ENCODE measurements around the gene VAX1. TPM values are rescaled to one million over a fixed set of nuclear protein-coding genes. Genes with fewer than 3 reads are reported as not detected.

VAX1 gene
- total and polyA plus RNA-seq, 2 donors (not counting 1 experiment from before 2014, with no cell fraction given), result not detected

DNA sequence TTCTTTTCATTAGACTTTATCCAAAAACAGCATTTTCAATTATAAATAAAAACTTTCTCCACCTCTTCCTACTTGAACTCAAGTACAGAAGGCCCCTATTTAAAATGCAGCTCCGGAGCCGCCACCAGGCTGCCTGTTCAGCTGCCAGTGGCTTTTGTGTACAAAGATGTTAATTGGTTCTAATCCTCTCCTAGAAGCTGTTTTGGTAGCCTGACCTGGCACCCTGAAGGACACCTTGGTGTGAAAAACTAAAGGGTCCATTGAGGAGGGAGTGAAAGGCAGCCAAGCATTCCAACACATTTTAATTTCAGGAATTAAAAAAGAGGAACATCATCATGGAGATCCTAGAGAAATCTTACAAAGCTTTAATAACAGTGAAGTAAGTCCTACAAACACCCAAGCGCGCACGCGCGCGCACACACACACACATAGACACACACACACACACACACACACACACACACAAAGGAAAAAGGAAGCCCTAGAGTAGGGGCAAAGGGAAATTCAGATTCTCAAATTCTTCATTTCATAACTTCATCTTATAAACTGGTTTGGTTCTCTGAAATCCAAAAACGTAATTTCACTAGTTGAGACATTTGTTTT is 41.4 kb downstream of the VAX1 start:
- no peaks in the 10 kb centered on the region for H3K36me3 ChIP-seq (ENCODE audit: control insufficient read depth, insufficient read depth, low read length)
- TF ChIP-seq, protein P1, sequence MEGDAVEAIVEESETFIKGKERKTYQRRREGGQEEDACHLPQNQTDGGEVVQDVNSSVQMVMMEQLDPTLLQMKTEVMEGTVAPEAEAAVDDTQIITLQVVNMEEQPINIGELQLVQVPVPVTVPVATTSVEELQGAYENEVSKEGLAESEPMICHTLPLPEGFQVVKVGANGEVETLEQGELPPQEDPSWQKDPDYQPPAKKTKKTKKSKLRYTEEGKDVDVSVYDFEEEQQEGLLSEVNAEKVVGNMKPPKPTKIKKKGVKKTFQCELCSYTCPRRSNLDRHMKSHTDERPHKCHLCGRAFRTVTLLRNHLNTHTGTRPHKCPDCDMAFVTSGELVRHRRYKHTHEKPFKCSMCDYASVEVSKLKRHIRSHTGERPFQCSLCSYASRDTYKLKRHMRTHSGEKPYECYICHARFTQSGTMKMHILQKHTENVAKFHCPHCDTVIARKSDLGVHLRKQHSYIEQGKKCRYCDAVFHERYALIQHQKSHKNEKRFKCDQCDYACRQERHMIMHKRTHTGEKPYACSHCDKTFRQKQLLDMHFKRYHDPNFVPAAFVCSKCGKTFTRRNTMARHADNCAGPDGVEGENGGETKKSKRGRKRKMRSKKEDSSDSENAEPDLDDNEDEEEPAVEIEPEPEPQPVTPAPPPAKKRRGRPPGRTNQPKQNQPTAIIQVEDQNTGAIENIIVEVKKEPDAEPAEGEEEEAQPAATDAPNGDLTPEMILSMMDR (conservative IDR thresholded peaks at IDR 0.05 in 1 of 2, IDR thresholded peaks at IDR 0.05 in 1 of 2; ENCODE audit: low read depth in 1 of 2, low read length in 2 of 2), result no peak
- no peaks in the 10 kb centered on the region for H3K9me3 ChIP-seq (ENCODE audit: control insufficient read depth, insufficient read depth, low read depth, low read length)
- no peaks in the 10 kb centered on the region for H3K4me1 ChIP-seq (ENCODE audit: control insufficient read depth, extremely low read depth, insufficient read depth, low read length)
- H3K79me2 ChIP-seq (ENCODE audit: control insufficient read depth, insufficient read depth, low read length), result no peaks in the 10 kb centered on the region
- H3K4me2 ChIP-seq (ENCODE audit: extremely low read depth, insufficient read depth, low read length), result no peak overlapping the region
- H3K4me3 ChIP-seq (replicated peaks in 1 of 4; ENCODE audit: control extremely low read depth in 1 of 4, insufficient read depth in 1 of 4, low read depth in 3 of 4, low read length in 4 of 4), result no peak overlapping the region
- no peaks in the 10 kb centered on the region for H4K20me1 ChIP-seq (ENCODE audit: control insufficient read depth, extremely low read depth, insufficient read depth, low read length)
- H3K27ac ChIP-seq (ENCODE audit: insufficient read depth, low read length), result no peak overlapping the region
- H2AFZ ChIP-seq (ENCODE audit: low read length), result no peak overlapping the region
- DNase-seq (ENCODE audit: low read depth in 2 of 2), result no peak
- H3K27me3 ChIP-seq (ENCODE audit: control insufficient read depth, insufficient read depth, low read length), result no peaks in the 10 kb centered on the region
- no peak overlapping the region for H3K9ac ChIP-seq (ENCODE audit: insufficient read depth, low read length)

DNA sequence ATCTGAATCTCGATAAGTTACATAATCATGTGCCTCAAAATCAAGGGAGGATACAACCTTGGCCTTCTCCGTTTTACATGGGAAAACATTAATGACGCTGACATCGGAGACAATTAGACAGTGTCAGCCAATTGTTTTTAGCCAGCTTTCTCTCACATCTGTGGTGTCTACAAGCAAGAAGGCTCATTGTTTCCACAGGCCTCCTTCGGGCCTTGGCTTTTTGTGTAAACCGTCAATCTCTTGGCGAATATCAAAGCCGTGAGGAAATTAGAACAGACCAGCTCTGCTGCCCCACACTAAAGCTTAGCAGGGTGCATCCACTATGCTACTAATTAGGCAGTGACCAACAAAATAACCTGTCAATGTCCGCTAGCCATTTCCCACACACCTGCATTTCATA is 43.2 kb downstream of the VAX1 start:
- H3K4me1 ChIP-seq (ENCODE audit: control insufficient read depth, extremely low read depth, insufficient read depth, low read length), result no peaks in the 10 kb centered on the region

DNA sequence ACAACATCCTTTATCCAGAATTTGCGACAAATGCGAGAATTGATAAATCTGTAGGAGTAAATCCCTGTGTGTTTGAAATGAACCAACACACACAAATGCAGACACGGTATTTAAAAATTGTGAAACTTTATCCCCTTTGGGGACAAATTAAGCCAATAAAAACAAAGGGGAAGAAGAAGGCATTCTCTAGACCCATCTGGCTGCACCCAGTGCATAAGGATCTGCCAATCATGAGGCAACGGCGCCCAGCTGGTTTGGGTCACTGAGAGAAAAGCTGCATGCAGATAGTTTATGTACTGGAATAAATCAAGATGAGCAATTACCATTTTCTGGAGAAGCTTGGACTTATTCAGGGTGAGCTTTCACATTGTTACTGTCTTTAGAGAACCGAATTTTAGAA is 45.7 kb downstream of the VAX1 start:
- Histone ChIP-seq H3K9me3 (ENCODE audit: control insufficient read depth, insufficient read depth, low read depth, low read length) (no peaks in the 10 kb centered on the region), H3K36me3 (ENCODE audit: control insufficient read depth, insufficient read depth, low read length) (no peaks in the 10 kb centered on the region), H2AFZ (ENCODE audit: low read length) (no peak overlapping the region), H3K27me3 (ENCODE audit: control insufficient read depth, insufficient read depth, low read length) (no peaks in the 10 kb centered on the region), H3K27ac (ENCODE audit: insufficient read depth, low read length) (no peak overlapping the region), H3K4me2 (ENCODE audit: extremely low read depth, insufficient read depth, low read length) (no peak overlapping the region), H3K4me1 (ENCODE audit: control insufficient read depth, extremely low read depth, insufficient read depth, low read length) (no peaks in the 10 kb centered on the region), H3K4me3 (replicated peaks in 1 of 4; ENCODE audit: control extremely low read depth in 1 of 4, insufficient read depth in 1 of 4, low read depth in 3 of 4, low read length in 4 of 4) (no peak overlapping the region), H3K79me2 (ENCODE audit: control insufficient read depth, insufficient read depth, low read length) (no peaks in the 10 kb centered on the region), H3K9ac (ENCODE audit: insufficient read depth, low read length) (no peak overlapping the region), H4K20me1 (ENCODE audit: control insufficient read depth, extremely low read depth, insufficient read depth, low read length) (no peaks in the 10 kb centered on the region)
- TF ChIP-seq EZH2 (IDR thresholded peaks at IDR 0.05; ENCODE audit: low read length, missing control alignments), result no peak
- TF ChIP-seq, protein P1 (conservative IDR thresholded peaks at IDR 0.05 in 1 of 2, IDR thresholded peaks at IDR 0.05 in 1 of 2; ENCODE audit: low read depth in 1 of 2, low read length in 2 of 2), result no peak
- no peak for DNase-seq (ENCODE audit: low read depth in 2 of 2)

More for the DNA sequence above, 43.2 kb downstream of the VAX1 start:
- Histone ChIP-seq H2AFZ (ENCODE audit: low read length) (no peak overlapping the region), H3K9ac (ENCODE audit: insufficient read depth, low read length) (no peak overlapping the region), H4K20me1 (ENCODE audit: control insufficient read depth, extremely low read depth, insufficient read depth, low read length) (no peaks in the 10 kb centered on the region), H3K27ac (ENCODE audit: insufficient read depth, low read length) (no peak overlapping the region), H3K4me2 (ENCODE audit: extremely low read depth, insufficient read depth, low read length) (no peak overlapping the region), H3K36me3 (ENCODE audit: control insufficient read depth, insufficient read depth, low read length) (no peaks in the 10 kb centered on the region), H3K4me3 (replicated peaks in 1 of 4; ENCODE audit: control extremely low read depth in 1 of 4, insufficient read depth in 1 of 4, low read depth in 3 of 4, low read length in 4 of 4) (no peak overlapping the region), H3K9me3 (ENCODE audit: control insufficient read depth, insufficient read depth, low read depth, low read length) (no peaks in the 10 kb centered on the region), H3K79me2 (ENCODE audit: control insufficient read depth, insufficient read depth, low read length) (no peaks in the 10 kb centered on the region), H3K27me3 (ENCODE audit: control insufficient read depth, insufficient read depth, low read length) (no peaks in the 10 kb centered on the region)
- TF ChIP-seq, protein P1 (conservative IDR thresholded peaks at IDR 0.05 in 1 of 2, IDR thresholded peaks at IDR 0.05 in 1 of 2; ENCODE audit: low read depth in 1 of 2, low read length in 2 of 2), result no peak
- TF ChIP-seq EZH2 (IDR thresholded peaks at IDR 0.05; ENCODE audit: low read length, missing control alignments), result no peak
- DNase-seq (ENCODE audit: low read depth in 2 of 2), result no peak

Measured in fibroblast of lung (primary cell).